ENCODE data around the gene BCL6B. TPM values are rescaled to one million over a fixed set of nuclear protein-coding genes. Genes with fewer than 3 reads are reported as not detected.
A peak's percentile ranks its signal among the peaks of the same experiment; 100 is the strongest.

Gene BCL6B
- polyA plus RNA-seq, 3 donors, result 0.06 TPM; not detected in 2

GRCh38 chr17:7056386-7056785 lies 33.5 kb downstream of the BCL6B start:
- Histone ChIP-seq H3K4me1 (ENCODE audit: control insufficient read depth in 1 of 2, insufficient read depth in 2 of 2, low read length in 2 of 2) (peaks cover 22 to 38% of the 10 kb centered on the region in 2 donors), H3K9ac (ENCODE audit: insufficient read depth, low read length, poor library complexity, severe bottlenecking) (no peak overlapping the region), H3K36me3 (replicated peaks in 1 of 2; ENCODE audit: control insufficient read depth in 1 of 2, insufficient read depth in 2 of 2, low read length in 2 of 2) (no peaks in the 10 kb centered on the region), H3K27ac (ENCODE audit: low read depth in 1 of 2, low read length in 2 of 2) (no peak overlapping the region), H3K79me2 (ENCODE audit: insufficient read depth, low read length) (no peaks in the 10 kb centered on the region), H3K27me3 (ENCODE audit: control insufficient read depth in 2 of 2, insufficient read depth in 2 of 2, low read length in 2 of 2) (no peaks in the 10 kb centered on the region), H2AFZ (ENCODE audit: insufficient read depth, low read depth, low read length, poor library complexity, severe bottlenecking) (no peak overlapping the region), H4K20me1 (ENCODE audit: insufficient read depth, low read length) (no peaks in the 10 kb centered on the region), H3K9me3 (replicated peaks in 1 of 2; ENCODE audit: control insufficient read depth in 1 of 2, insufficient read depth in 1 of 2, low read length in 2 of 2) (no peaks in the 10 kb centered on the region), H3K4me2 (replicated peaks; ENCODE audit: extremely low read depth, low read length, poor library complexity, severe bottlenecking) (no peak overlapping the region), H3K4me3 (replicated peaks in 1 of 3; ENCODE audit: low read depth in 2 of 3, low read length in 3 of 3) (no peak overlapping the region)
- WGBS (ENCODE audit: insufficient coverage), result 100% methylated on average over 2 of the region's 4 CpGs
- TF ChIP-seq CTCF (IDR thresholded peaks at IDR 0.05), result no peak
- Mint-ChIP-seq H3K4me3 (no peak overlapping the region), H3K27ac (no peak overlapping the region), H3K36me3 (peaks cover 0 to 2% of the 10 kb centered on the region in 2 donors), H3K9me3 (no peaks in the 10 kb centered on the region), H3K27me3 (ENCODE audit: low read depth in 3 of 3) (peaks cover 0 to 5% (median 4%) of the 10 kb centered on the region in 3 donors), H3K4me1 (peaks cover 37% of the 10 kb centered on the region)
- intact Hi-C loops (cut with micrococcal nuclease), result no loop called here
- DNase-seq, result no peak

DNA sequence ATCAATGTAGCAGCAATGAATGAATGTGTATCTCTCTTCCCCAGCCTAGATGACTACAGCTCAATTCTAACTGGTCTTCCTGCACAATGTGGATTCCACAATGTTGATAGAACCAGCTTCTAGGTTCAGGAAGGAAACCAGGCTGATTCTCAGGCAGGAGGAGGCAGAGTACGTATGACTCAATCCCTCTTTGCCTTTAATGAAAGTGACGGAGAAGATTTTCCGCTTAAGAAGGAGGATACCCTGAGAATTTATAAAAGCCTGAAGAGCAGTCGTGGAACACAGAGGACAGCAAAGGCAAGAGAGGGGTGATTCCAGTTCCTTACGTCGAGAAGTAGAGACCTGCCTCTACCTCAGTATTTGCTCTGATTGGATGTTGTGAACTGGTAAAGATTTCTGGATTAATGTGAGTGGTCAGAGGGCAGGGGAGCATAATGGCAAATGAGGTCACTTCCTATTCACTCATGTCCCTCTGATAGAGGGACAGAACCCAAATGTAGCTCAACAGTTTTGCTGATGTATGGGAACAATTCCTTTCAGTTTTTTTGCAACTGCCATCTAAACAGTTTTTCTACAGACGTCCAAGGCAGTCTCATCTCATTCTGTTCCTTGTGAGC lies 36.1 kb downstream of the BCL6B start:
- H3K79me2 ChIP-seq (ENCODE audit: insufficient read depth, low read length), result no peaks in the 10 kb centered on the region
- peaks cover 0 to 4% of the 10 kb centered on the region in 2 donors for H3K36me3 Mint-ChIP-seq
- intact Hi-C loops (cut with micrococcal nuclease), result no loop called here
- 80% methylated on average over 2 of the region's 7 CpGs for WGBS (ENCODE audit: insufficient coverage)
- no peaks in the 10 kb centered on the region for H3K9me3 ChIP-seq (replicated peaks in 1 of 2; ENCODE audit: control insufficient read depth in 1 of 2, insufficient read depth in 1 of 2, low read length in 2 of 2)
- no peak overlapping the region for H3K27ac ChIP-seq (ENCODE audit: low read depth in 1 of 2, low read length in 2 of 2)
- no peak overlapping the region for H2AFZ ChIP-seq (ENCODE audit: insufficient read depth, low read depth, low read length, poor library complexity, severe bottlenecking)
- H3K27ac Mint-ChIP-seq, result peak overlapping the region in 5 of 7 donors; percentile 1 to 68 (median 36)
- peaks cover 0 to 3% (median 0%) of the 10 kb centered on the region in 7 donors for H3K9me3 Mint-ChIP-seq
- peaks cover 3 to 10% (median 8%) of the 10 kb centered on the region in 3 donors for H3K27me3 Mint-ChIP-seq (ENCODE audit: low read depth in 3 of 3)
- H3K9ac ChIP-seq (ENCODE audit: insufficient read depth, low read length, poor library complexity, severe bottlenecking), result no peak overlapping the region
- no peak overlapping the region for H3K4me2 ChIP-seq (replicated peaks; ENCODE audit: extremely low read depth, low read length, poor library complexity, severe bottlenecking)
- H3K4me1 Mint-ChIP-seq, result peaks cover 30% of the 10 kb centered on the region
- H3K4me3 Mint-ChIP-seq, result no peak overlapping the region
- DNase-seq, result peak in 1 of 3 donors; percentile 42
- no peaks in the 10 kb centered on the region for H4K20me1 ChIP-seq (ENCODE audit: insufficient read depth, low read length)
- H3K4me1 ChIP-seq (ENCODE audit: control insufficient read depth in 1 of 2, insufficient read depth in 2 of 2, low read length in 2 of 2), result peaks cover 17 to 27% of the 10 kb centered on the region in 2 donors
- H3K36me3 ChIP-seq (replicated peaks in 1 of 2; ENCODE audit: control insufficient read depth in 1 of 2, insufficient read depth in 2 of 2, low read length in 2 of 2), result no peaks in the 10 kb centered on the region
- H3K27me3 ChIP-seq (ENCODE audit: control insufficient read depth in 2 of 2, insufficient read depth in 2 of 2, low read length in 2 of 2), result no peaks in the 10 kb centered on the region
- no peak overlapping the region for H3K4me3 ChIP-seq (replicated peaks in 1 of 3; ENCODE audit: low read depth in 2 of 3, low read length in 3 of 3)
- TF ChIP-seq CTCF (IDR thresholded peaks at IDR 0.05), result no peak
